GM12878 (cell line): ENCODE measurements around the gene SLC17A8. TPM values are rescaled to one million over a fixed set of nuclear protein-coding genes. Genes with fewer than 3 reads are reported as not detected.
"Not testable (repeated sequence)": the region's sequence is repeated elsewhere in the genome, so short reads cannot be mapped to it uniquely, and the experiment has no call there.

ENCODE experiments used
- ATAC-seq: fragments of 200-7000 bp; cut with Tn5 transposase; 3 replicates; pipeline ENCODE4 v1.9.1; 2020; ENCODE audit warnings: mild to moderate bottlenecking, moderate library complexity
- Bru-seq: library from RNA; stranded (reverse); fragments of 400-500 nt; gene quantifications from one replicate; lab custom pipeline; 2021; lab: Mats Ljungman, UMichigan
- BruChase-seq, 2 experiments: library from RNA; stranded (reverse); fragments of 400-500 nt; gene quantifications; one replicate each; lab custom pipeline; 2021; lab: Mats Ljungman, UMichigan
- BruUV-seq: library from RNA; stranded (reverse); fragments of 400-500 nt; replicated peaks from 2 replicates; lab custom pipeline; 2021; lab: Mats Ljungman, UMichigan
- CTCF ChIA-PET: fragments of 300-600 bp; sonication (Branson Sonifier 250); formaldehyde crosslinking; extraction: SDS; loops from one replicate; lab custom pipeline; 2021; ENCODE audit warnings: inconsistent platforms; lab: Yijun Ruan, JAX
- POLR2A ChIA-PET: fragments of 350-600 bp; formaldehyde crosslinking; extraction: SDS; loops from one replicate; lab custom pipeline; 2021; ENCODE audit warnings: inconsistent platforms; lab: Charles Lee
- RAD21 ChIA-PET: fragments of 300-600 bp; sonication (Branson Sonifier 250); formaldehyde crosslinking; loops from one replicate; lab custom pipeline; 2023; ENCODE audit warnings: antibody characterized with exemption; ENCODE audit not compliant: unreplicated experiment; lab: Charles Lee
- SMC1A ChIA-PET: fragments of 300-600 bp; sonication (Branson Sonifier 250); formaldehyde crosslinking; loops from one replicate; lab custom pipeline; 2023; ENCODE audit not compliant: unreplicated experiment, uncharacterized antibody; lab: Charles Lee
- DNase-seq: peaks from one replicate; pipeline ENCODE4 v3.0.0-alpha.2; 2011; ENCODE audit warnings: low read depth, low spot score
- FAIRE-seq: peaks from 3 replicates; lab custom pipeline; 2011; peaks lifted over from hg19 to GRCh38; lab: Jason Lieb, UNC
- H2AFZ ChIP-seq: 2 replicates; pipeline ENCODE4 v1.6.0; 2011; ENCODE audit warnings: low read depth, low read length, control low read depth; ENCODE audit not compliant: control insufficient read depth
- H3K27ac ChIP-seq: 2 replicates; pipeline ENCODE4 v1.5.1; 2011; ENCODE audit warnings: control low read depth; ENCODE audit not compliant: control insufficient read depth, insufficient read depth
- H3K27me3 ChIP-seq, 2 experiments: replicated peaks in 1 of 2; 2 replicates each; pipeline versions ENCODE4 v1.6.0 to v1.6.1; 2011; ENCODE audit warnings: low read length in 1 of 2; ENCODE audit not compliant: control insufficient read depth in 2 of 2, insufficient read depth in 2 of 2
- H3K36me3 ChIP-seq, 2 experiments: 2 replicates each; pipeline ENCODE4 v1.5.1; 2011; ENCODE audit warnings: low read length in 1 of 2; ENCODE audit not compliant: control insufficient read depth in 2 of 2, insufficient read depth in 2 of 2
- H3K4me1 ChIP-seq: 2 replicates; pipeline ENCODE4 v1.6.1; 2011; ENCODE audit warnings: mild to moderate bottlenecking, low read length, moderate library complexity, mixed read lengths; ENCODE audit not compliant: control insufficient read depth, insufficient read depth
- H3K4me2 ChIP-seq: 2 replicates; pipeline ENCODE4 v1.6.0; 2011; ENCODE audit warnings: control low read depth; ENCODE audit not compliant: control insufficient read depth, insufficient read depth
- H3K4me3 ChIP-seq: fragments of 200-600 bp; sonication (generic); 2 replicates; pipeline ENCODE4 v1.5.1; 2016
- H3K79me2 ChIP-seq: 2 replicates; pipeline ENCODE4 v1.6.0; 2011; ENCODE audit warnings: low read length; ENCODE audit not compliant: control insufficient read depth, insufficient read depth
- H3K9ac ChIP-seq: 2 replicates; pipeline ENCODE4 v1.8.0; 2011; ENCODE audit warnings: low read length, control low read depth, mixed read lengths; ENCODE audit not compliant: control insufficient read depth, insufficient read depth
- H3K9me3 ChIP-seq: replicated peaks from 3 replicates; pipeline ENCODE4 v1.5.1; 2011; ENCODE audit warnings: mild to moderate bottlenecking, low read length; ENCODE audit not compliant: control insufficient read depth, insufficient read depth
- H4K20me1 ChIP-seq: 2 replicates; pipeline ENCODE4 v1.6.0; 2011; ENCODE audit not compliant: control insufficient read depth, insufficient read depth
- ASH2L ChIP-seq: fragments of 300-600, 200-600 bp; sonication (generic); IDR thresholded peaks from 2 replicates; pipeline ENCODE4 v1.6.1; 2017; ENCODE audit warnings: low read depth, mild to moderate bottlenecking, borderline replicate concordance
- FOXM1 ChIP-seq: IDR thresholded peaks from 2 replicates; pipeline ENCODE4 v1.6.1; 2012; ENCODE audit warnings: low read depth, mild to moderate bottlenecking, inconsistent platforms, low read length, moderate library complexity
- HDAC6 ChIP-seq: fragments of 200-600 bp; sonication (generic); IDR thresholded peaks from one replicate; pipeline ENCODE4 v1.8.0; 2017; ENCODE audit warnings: antibody characterized with exemption; ENCODE audit not compliant: unreplicated experiment
- MAX ChIP-seq: IDR thresholded peaks from 2 replicates; pipeline ENCODE4 v1.6.1; 2012; ENCODE audit warnings: low read depth, low read length, improper control_type of control experiment
- MTA2 ChIP-seq: fragments of 450-650 bp; IDR thresholded peaks from 2 replicates; pipeline ENCODE4 v1.6.1; 2016; ENCODE audit warnings: low read depth, mild to moderate bottlenecking, moderate library complexity
- MYC ChIP-seq: IDR thresholded peaks from 2 replicates; pipeline ENCODE4 v1.6.1; 2011; ENCODE audit warnings: mild to moderate bottlenecking, low read length, moderate library complexity, inconsistent platforms; ENCODE audit not compliant: insufficient read depth, insufficient replicate concordance, insufficient read length, severe bottlenecking
- TCF7 ChIP-seq: IDR thresholded peaks from 2 replicates; pipeline ENCODE4 v1.6.1; 2014; ENCODE audit warnings: antibody characterized with exemption, borderline replicate concordance
- WGBS: methylation state at CpG from one replicate; pipeline ENCODE4 v1.1.6; 2016; ENCODE audit warnings: low lambda C conversion rate; ENCODE audit not compliant: insufficient replicate concordance, insufficient coverage; ENCODE audit errors: missing lambda C conversion rate; 5-methylcytosine and 5-hydroxymethylcytosine counted together
- in situ Hi-C: fragments of 300-500 bp; cut with MboI; formaldehyde crosslinking; loops from 9 replicates; pipeline ENCODE4 v1.14.3; 2018; ENCODE audit warnings: mixed read lengths
- intact Hi-C: fragments of 100-400 bp; cut with micrococcal nuclease; formaldehyde crosslinking; loops from one replicate; pipeline ENCODE4 v1.14.2; 2022; ENCODE audit not compliant: unreplicated experiment
- long read RNA-seq, 2 experiments: library from polyadenylated mRNA; unstranded; transcript quantifications; one replicate each; pipeline ENCODE4 v2.0.0, GENCODE V29; 2019 to 2020
- polyA minus RNA-seq, 3 experiments: library from RNA; depleted of rRNA, polyadenylated mRNA; stranded (reverse); fragments of >200 nt; gene quantifications; 2 replicates each; pipeline ENCODE4 v1.2.3, GENCODE V29; 2011
- polyA plus RNA-seq, 11 experiments: library from polyadenylated mRNA; depleted of rRNA in 4 of 11; unstranded in 6 of 11; stranded (reverse) in 5 of 11; fragments of >200 nt; fragmentation: Nextera tagmentation in 4 of 11; fragmentation: Illumina TruSeq in 1 of 11; extraction: Ambion mirVana in 4 of 11; extraction: Trizol in 1 of 11; gene quantifications; 1 replicate in 1 of 11; 2 replicates in 10 of 11; pipeline versions ENCODE4 v1.2.1 to v1.2.3, GENCODE V29; 2011 to 2016; ENCODE audit warnings: inconsistent platforms in 2 of 11, missing spikeins in 2 of 11, low read depth in 1 of 11
- total RNA-seq, 4 experiments: library from RNA; depleted of rRNA in 3 of 4; stranded (reverse); fragments of >200 nt in 3 of 4; fragmentation: Illumina TruSeq in 1 of 4; extraction: Trizol in 1 of 4; gene quantifications; 2 replicates each; pipeline versions ENCODE4 v1.2.1 to v1.2.3, GENCODE V29; 2013 to 2021
- TF ChIP-seq, protein P1 (sequence below): fragments of 450-650 bp; formaldehyde crosslinking; IDR thresholded peaks from 2 replicates; pipeline ENCODE4 v1.4.0; 2022; ENCODE audit warnings: mild to moderate bottlenecking, moderate library complexity

The SLC17A8 gene
- not detected in 2 replicates for total RNA-seq (2013; cell fraction: nucleolus; rRNA removed)
- total RNA-seq (2014; rRNA removed) (not detected in 2 replicates), total RNA-seq (2014; rRNA removed; fragmentation: Illumina TruSeq; extraction: Trizol) (not detected in 2 replicates), total RNA-seq (2021) (not detected in 2 replicates), polyA plus RNA-seq (2011; rRNA removed) (0.18 TPM in 1 of 2 replicates, not detected in the other), polyA plus RNA-seq (2014; fragmentation: Illumina TruSeq; extraction: Trizol) (not detected in 2 replicates), polyA plus RNA-seq (2014; fragmentation: Nextera tagmentation; extraction: Ambion mirVana) (not detected), polyA plus RNA-seq (2014; rRNA removed) (not detected in 2 replicates), polyA plus RNA-seq (2016; fragmentation: Nextera tagmentation; extraction: Ambion mirVana) (not detected), polyA minus RNA-seq (2011; rRNA and poly(A)+ RNA removed) (not detected in 2 replicates), Bru-seq, nascent RNA (percentile 7 among the genes with signal in this experiment), BruChase-seq, experiment 1, labeled RNA remaining after a 6-hour chase (percentile 27 among the genes with signal in this experiment), BruChase-seq, experiment 2, labeled RNA remaining after a 2-hour chase (percentile 24 among the genes with signal in this experiment)
- not detected for polyA plus RNA-seq (2011; ENCODE audit: low read depth)
- not detected in 2 replicates for polyA plus RNA-seq (2011; cell fraction: cytosol; rRNA removed)
- 0.31 TPM in 1 of 2 replicates, not detected in the other for polyA plus RNA-seq (2011; cell fraction: nucleus; rRNA removed)
- not detected in 2 replicates for polyA plus RNA-seq (2012)
- polyA minus RNA-seq (2011; cell fraction: cytosol; rRNA and poly(A)+ RNA removed) = not detected in 2 replicates
- polyA minus RNA-seq (2011; cell fraction: nucleus; rRNA and poly(A)+ RNA removed) = not detected in 2 replicates
- long read RNA-seq, experiment 1 = 0 reads
- long read RNA-seq, experiment 2 = 0 reads

DNA sequence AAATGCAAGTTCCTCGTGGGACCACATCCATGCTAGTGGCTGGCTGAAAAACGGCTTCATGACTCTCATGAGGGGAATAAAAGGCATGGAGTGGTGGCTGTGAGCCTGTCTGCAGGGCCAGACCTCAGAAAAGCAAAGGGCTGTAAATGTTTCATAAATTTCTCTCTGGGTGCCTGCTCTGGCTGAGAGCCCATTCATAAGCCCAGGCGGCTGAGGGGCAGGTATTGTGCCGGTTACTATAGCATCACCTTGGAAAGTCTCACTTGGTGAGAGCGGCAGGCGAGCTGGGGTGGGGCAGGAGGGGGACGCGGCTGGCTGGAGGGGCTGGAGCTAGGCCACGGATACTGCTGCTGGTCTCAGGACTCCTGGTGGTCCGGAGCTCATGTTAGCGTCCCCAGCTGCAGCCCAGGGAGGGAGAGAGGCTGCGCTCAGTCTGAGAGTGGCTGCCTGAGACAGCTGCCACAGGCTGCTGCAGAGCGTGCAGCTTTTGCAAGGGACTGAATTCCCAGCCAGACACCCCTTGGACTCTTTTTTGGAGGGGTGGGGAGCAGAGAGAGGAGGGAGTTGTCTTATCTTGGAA is at the start of gene SLC17A8:
TSS of gene SLC17A8 (plus strand) at position 431 of the 580 bp plus-strand sequence. CDS start 318 bp downstream, outside the sequence.
- CTCF ChIA-PET = interaction anchor here (0.6 to 1.2 kb wide), 2 partner anchors 46 to 626 kb away, joined by 4 to 5 read pairs; no protein-coding TSS in a partner anchor
- H3K27ac ChIP-seq = no peak within 1 kb of the TSS
- TF ChIP-seq MAX = no peak
- no peak for TF ChIP-seq ASH2L
- TF ChIP-seq HDAC6 = no peak
- no peak for TF ChIP-seq MYC
- TF ChIP-seq TCF7 = no peak
- no peak for TF ChIP-seq MTA2
- TF ChIP-seq FOXM1 = no peak
- TF ChIP-seq, protein P1, sequence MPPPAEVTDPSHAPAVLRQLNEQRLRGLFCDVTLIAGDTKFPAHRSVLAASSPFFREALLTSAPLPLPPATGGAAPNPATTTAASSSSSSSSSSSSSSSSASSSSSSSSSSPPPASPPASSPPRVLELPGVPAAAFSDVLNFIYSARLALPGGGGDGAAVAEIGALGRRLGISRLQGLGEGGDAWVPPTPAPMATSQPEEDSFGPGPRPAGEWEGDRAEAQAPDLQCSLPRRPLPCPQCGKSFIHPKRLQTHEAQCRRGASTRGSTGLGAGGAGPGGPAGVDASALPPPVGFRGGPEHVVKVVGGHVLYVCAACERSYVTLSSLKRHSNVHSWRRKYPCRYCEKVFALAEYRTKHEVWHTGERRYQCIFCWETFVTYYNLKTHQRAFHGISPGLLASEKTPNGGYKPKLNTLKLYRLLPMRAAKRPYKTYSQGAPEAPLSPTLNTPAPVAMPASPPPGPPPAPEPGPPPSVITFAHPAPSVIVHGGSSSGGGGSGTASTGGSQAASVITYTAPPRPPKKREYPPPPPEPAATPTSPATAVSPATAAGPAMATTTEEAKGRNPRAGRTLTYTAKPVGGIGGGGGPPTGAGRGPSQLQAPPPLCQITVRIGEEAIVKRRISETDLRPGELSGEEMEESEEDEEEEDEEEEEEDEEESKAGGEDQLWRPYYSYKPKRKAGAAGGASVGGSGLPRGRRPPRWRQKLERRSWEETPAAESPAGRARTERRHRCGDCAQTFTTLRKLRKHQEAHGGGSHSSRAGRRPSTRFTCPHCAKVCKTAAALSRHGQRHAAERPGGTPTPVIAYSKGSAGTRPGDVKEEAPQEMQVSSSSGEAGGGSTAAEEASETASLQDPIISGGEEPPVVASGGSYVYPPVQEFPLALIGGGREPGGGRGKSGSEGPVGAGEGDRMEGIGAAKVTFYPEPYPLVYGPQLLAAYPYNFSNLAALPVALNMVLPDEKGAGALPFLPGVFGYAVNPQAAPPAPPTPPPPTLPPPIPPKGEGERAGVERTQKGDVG = no peak
- TF ChIP-seq, all 136 proteins: peak for 0
- FAIRE-seq (no peak), DNase-seq (no peak), ATAC-seq (peak; percentile 49)
- in situ Hi-C loops = loop anchor here (10.0 kb wide), 1 partner anchor 308 kb away; no protein-coding TSS in a partner anchor
- RAD21 ChIA-PET = interaction anchor here (1.4 kb wide), 1 partner anchor 48 kb away, joined by 5 read pairs; no protein-coding TSS in a partner anchor
- Histone ChIP-seq H3K9ac (no peak within 1 kb of the TSS), H3K36me3 (no peaks in the 10 kb centered on the region), H3K4me3 (no peak within 1 kb of the TSS), H3K27me3 (peaks cover 0 to 3% of the 10 kb centered on the region in 2 experiments; a peak in 1 of 4 replicates), H3K9me3 (no peaks in the 10 kb centered on the region), H3K79me2 (no peaks in the 10 kb centered on the region), H3K4me2 (no peak within 1 kb of the TSS), H3K4me1 (no peaks in the 10 kb centered on the region), H4K20me1 (no peaks in the 10 kb centered on the region), H2AFZ (no peak within 1 kb of the TSS)
- WGBS = 29% methylated on average over 11 of the region's 13 CpGs
- POLR2A ChIA-PET = no interaction called here
- BruUV-seq = no TSS peak
- intact Hi-C loops = no loop called here
- SMC1A ChIA-PET = no interaction called here

DNA sequence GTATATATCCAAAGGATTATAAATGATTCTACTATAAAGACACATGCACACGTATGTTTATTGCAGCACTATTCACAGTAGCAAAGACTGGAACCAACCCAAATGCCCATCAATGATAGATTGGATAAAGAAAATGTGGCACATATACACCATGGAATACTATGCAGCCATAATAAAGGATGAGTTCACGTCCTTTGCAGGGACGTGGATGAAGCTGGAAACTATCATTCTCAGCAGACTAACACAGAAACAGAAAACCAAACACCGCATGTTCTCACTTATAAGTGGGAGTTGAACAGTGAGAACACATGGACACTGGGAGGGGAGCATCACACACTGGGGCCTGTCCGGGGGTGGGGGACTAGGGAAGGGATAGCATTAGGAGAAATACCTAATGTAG is 48.7 kb upstream of the SLC17A8 start:
- POLR2A ChIA-PET, BruUV-seq, ATAC-seq: not testable (repeated sequence)

More for the DNA sequence above, 48.7 kb upstream of the SLC17A8 start:
- H3K36me3 ChIP-seq, H4K20me1 ChIP-seq, H3K9me3 ChIP-seq, intact Hi-C loops, H3K9ac ChIP-seq, RAD21 ChIA-PET, SMC1A ChIA-PET, FAIRE-seq, DNase-seq, H3K27me3 ChIP-seq, H3K79me2 ChIP-seq, H3K4me1 ChIP-seq, H3K4me2 ChIP-seq, H2AFZ ChIP-seq, H3K27ac ChIP-seq, H3K4me3 ChIP-seq, in situ Hi-C loops, CTCF ChIA-PET: not testable (repeated sequence)
- 98% methylated on average over 5 of the region's 5 CpGs for WGBS
